Measurements from ENCODE around the gene ITGB4.

GRCh38 chr17:75730065-75730464 is 8.8 kb downstream of the ITGB4 start:
- TF ChIP-seq, protein P1, sequence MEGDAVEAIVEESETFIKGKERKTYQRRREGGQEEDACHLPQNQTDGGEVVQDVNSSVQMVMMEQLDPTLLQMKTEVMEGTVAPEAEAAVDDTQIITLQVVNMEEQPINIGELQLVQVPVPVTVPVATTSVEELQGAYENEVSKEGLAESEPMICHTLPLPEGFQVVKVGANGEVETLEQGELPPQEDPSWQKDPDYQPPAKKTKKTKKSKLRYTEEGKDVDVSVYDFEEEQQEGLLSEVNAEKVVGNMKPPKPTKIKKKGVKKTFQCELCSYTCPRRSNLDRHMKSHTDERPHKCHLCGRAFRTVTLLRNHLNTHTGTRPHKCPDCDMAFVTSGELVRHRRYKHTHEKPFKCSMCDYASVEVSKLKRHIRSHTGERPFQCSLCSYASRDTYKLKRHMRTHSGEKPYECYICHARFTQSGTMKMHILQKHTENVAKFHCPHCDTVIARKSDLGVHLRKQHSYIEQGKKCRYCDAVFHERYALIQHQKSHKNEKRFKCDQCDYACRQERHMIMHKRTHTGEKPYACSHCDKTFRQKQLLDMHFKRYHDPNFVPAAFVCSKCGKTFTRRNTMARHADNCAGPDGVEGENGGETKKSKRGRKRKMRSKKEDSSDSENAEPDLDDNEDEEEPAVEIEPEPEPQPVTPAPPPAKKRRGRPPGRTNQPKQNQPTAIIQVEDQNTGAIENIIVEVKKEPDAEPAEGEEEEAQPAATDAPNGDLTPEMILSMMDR (IDR thresholded peaks at IDR 0.05), result no peak
- TF ChIP-seq POLR2A (IDR thresholded peaks at IDR 0.05) (no peak), EP300 (IDR thresholded peaks at IDR 0.05) (no peak), POLR2AphosphoS5 (IDR thresholded peaks at IDR 0.05) (no peak)

Measured in upper lobe of left lung (tissue), 4 donors.